ENCODE results near the gene SCO1.
"Not testable (repeated sequence)": the region's sequence is repeated elsewhere in the genome, so short reads cannot be mapped to it uniquely, and the experiment has no call there.

Gene SCO1

GRCh38 chr17:10731408-10731879 is 34.1 kb upstream of the SCO1 start:
- Histone ChIP-seq H3K79me2 (no peaks in the 10 kb centered on the region), H3K4me3 (ENCODE audit: low read depth, low read length) (no peak overlapping the region), H3K9me3 (ENCODE audit: control insufficient read depth, low read length) (no peaks in the 10 kb centered on the region), H2AFZ (no peak overlapping the region), H3K9ac (no peak overlapping the region), H3K27ac (no peak overlapping the region), H3K36me3 (ENCODE audit: control insufficient read depth, insufficient read depth, low read length) (no peaks in the 10 kb centered on the region), H3K4me1 (no peaks in the 10 kb centered on the region), H3K27me3 (ENCODE audit: control insufficient read depth, insufficient read depth, low read length) (no peaks in the 10 kb centered on the region), H3K4me2 (ENCODE audit: low read length) (no peak overlapping the region)
- TF ChIP-seq CTCF (IDR thresholded peaks at IDR 0.05), result no peak

- not testable (repeated sequence) for H3K27me3 ChIP-seq (ENCODE audit: control insufficient read depth, insufficient read depth, low read length); H3K9me3 ChIP-seq (ENCODE audit: control insufficient read depth, low read length); H3K79me2 ChIP-seq; H3K9ac ChIP-seq; H3K36me3 ChIP-seq (ENCODE audit: control insufficient read depth, insufficient read depth, low read length); H3K4me1 ChIP-seq; H3K27ac ChIP-seq
- Histone ChIP-seq H3K4me3 (ENCODE audit: low read depth, low read length) (peak overlapping the region; percentile 50), H2AFZ (peak overlapping the region; percentile 92), H3K4me2 (ENCODE audit: low read length) (peak overlapping the region; percentile 68)
Observed at GRCh38 chr17:10730247-10730646, 32.9 kb upstream of the SCO1 start.

GRCh38 chr17:10729334-10730193 is 32.2 kb upstream of the SCO1 start, which contains the start of gene TMEM220:
TSS of gene TMEM220 (minus strand) at chr17:10730023. CDS start at chr17:10729851, 172 bp downstream.
- Histone ChIP-seq H3K79me2 (no peaks in the 10 kb centered on the region), H3K4me1 (no peaks in the 10 kb centered on the region), H3K4me3 (ENCODE audit: low read depth, low read length) (peak within 1 kb of the TSS; percentile 50), H3K27ac (peak within 1 kb of the TSS; percentile 40), H3K36me3 (ENCODE audit: control insufficient read depth, insufficient read depth, low read length) (no peaks in the 10 kb centered on the region), H3K9ac (no peak within 1 kb of the TSS), H3K27me3 (ENCODE audit: control insufficient read depth, insufficient read depth, low read length) (no peaks in the 10 kb centered on the region), H3K9me3 (ENCODE audit: control insufficient read depth, low read length) (no peaks in the 10 kb centered on the region), H3K4me2 (ENCODE audit: low read length) (peak within 1 kb of the TSS; percentile 68), H2AFZ (peak within 1 kb of the TSS; percentile 92)
- TF ChIP-seq CTCF (IDR thresholded peaks at IDR 0.05), result no peak

GRCh38 chr17:10728331-10728892 is 31.1 kb upstream of the SCO1 start:
- Histone ChIP-seq H3K36me3 (ENCODE audit: control insufficient read depth, insufficient read depth, low read length) (no peaks in the 10 kb centered on the region), H3K4me3 (ENCODE audit: low read depth, low read length) (no peak overlapping the region), H2AFZ (peak overlapping the region; percentile 92), H3K9ac (no peak overlapping the region), H3K4me1 (no peaks in the 10 kb centered on the region), H3K9me3 (ENCODE audit: control insufficient read depth, low read length) (no peaks in the 10 kb centered on the region), H3K4me2 (ENCODE audit: low read length) (no peak overlapping the region), H3K27me3 (ENCODE audit: control insufficient read depth, insufficient read depth, low read length) (no peaks in the 10 kb centered on the region), H3K27ac (no peak overlapping the region), H3K79me2 (no peaks in the 10 kb centered on the region)
- no peak for TF ChIP-seq CTCF (IDR thresholded peaks at IDR 0.05)

GRCh38 chr17:10727192-10727591 is 29.9 kb upstream of the SCO1 start:
- no peaks in the 10 kb centered on the region for H3K4me1 ChIP-seq
- H3K27me3 ChIP-seq (ENCODE audit: control insufficient read depth, insufficient read depth, low read length), result no peaks in the 10 kb centered on the region
- H3K4me2 ChIP-seq (ENCODE audit: low read length), result no peak overlapping the region
- no peaks in the 10 kb centered on the region for H3K79me2 ChIP-seq
- H2AFZ ChIP-seq, result no peak overlapping the region
- no peak overlapping the region for H3K4me3 ChIP-seq (ENCODE audit: low read depth, low read length)
- H3K9ac ChIP-seq, result no peak overlapping the region
- no peak for TF ChIP-seq CTCF (IDR thresholded peaks at IDR 0.05)
- H3K27ac ChIP-seq, result no peak overlapping the region
- no peaks in the 10 kb centered on the region for H3K36me3 ChIP-seq (ENCODE audit: control insufficient read depth, insufficient read depth, low read length)
- H3K9me3 ChIP-seq (ENCODE audit: control insufficient read depth, low read length), result no peaks in the 10 kb centered on the region

All from parathyroid adenoma (tissue), 2 donors.